ENCODE data around the gene AJAP1.

DNA sequence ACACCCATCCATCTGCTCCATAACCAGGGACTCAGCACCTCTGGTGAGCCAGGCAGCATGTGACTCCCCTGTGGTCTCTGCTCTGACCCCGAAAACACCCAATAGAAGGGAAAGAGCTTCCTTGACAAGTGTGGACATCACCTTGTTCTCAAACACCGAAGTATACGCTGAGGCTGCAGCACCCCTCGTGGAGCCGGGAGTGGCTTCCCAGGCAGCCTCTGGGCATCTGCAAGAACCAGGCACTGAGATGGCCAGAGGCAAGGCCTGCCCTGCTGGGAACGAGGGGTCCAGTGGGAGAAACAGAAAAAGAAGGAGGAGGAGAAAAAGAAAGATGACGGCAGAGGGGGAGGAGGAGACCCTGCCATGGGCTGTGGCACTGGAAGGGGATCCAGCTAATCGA is 18.2 kb upstream of the AJAP1 start:
- TF ChIP-seq SIN3A (IDR thresholded peaks at IDR 0.05; ENCODE audit: borderline replicate concordance, insufficient read depth, low read depth, low read length), result no peak
- TF ChIP-seq TCF7L2 (IDR thresholded peaks at IDR 0.05; ENCODE audit: low read depth, low read length), result no peak
- no peak for TF ChIP-seq CTCF (IDR thresholded peaks at IDR 0.05)
- TF ChIP-seq POLR2AphosphoS5 (IDR thresholded peaks at IDR 0.05; ENCODE audit: low read depth, low read length), result no peak
- no peak for TF ChIP-seq REST (IDR thresholded peaks at IDR 0.05; ENCODE audit: insufficient read depth in 1 of 2, low read depth in 2 of 2, low read length in 1 of 2)

Data from Panc1 (cell line).